ENCODE data around the gene TOMM20.

DNA sequence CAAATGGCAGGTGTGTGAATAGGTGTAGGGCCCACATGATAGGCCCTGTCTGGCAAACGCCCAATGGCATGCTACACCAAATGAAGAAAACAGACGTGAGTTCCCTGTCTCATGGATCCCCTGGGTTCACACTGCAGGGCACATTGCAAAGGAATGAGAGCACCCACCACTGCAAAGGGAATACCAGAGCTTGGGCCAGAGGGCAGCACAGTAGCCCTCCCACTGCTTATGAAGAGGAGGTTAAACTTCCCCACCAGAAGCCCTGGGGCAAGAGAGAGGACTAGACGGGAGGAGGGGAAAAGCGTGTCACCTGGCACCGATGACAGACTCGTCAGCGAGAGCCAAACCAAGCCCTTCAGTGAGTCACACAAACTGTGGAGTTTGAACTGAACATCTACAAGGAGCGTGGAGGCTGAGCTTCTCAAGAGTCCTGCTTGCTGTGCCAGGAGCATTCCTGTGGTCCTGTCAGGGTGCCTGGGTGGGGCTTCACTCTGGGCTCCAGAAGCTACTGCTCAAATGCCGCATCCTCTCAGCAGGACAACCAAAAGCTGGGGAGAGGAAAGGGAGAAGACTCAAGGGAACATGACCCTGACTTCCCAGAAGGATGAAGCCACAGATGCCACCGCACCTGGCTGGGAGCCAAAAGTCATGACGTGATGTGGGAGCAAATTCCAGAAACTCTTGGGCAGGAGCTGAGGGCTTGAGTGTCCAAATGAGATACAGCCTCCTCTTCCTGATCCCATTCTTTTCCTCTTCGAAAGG is 61.1 kb downstream of the TOMM20 start:
- TF ChIP-seq, protein P1, sequence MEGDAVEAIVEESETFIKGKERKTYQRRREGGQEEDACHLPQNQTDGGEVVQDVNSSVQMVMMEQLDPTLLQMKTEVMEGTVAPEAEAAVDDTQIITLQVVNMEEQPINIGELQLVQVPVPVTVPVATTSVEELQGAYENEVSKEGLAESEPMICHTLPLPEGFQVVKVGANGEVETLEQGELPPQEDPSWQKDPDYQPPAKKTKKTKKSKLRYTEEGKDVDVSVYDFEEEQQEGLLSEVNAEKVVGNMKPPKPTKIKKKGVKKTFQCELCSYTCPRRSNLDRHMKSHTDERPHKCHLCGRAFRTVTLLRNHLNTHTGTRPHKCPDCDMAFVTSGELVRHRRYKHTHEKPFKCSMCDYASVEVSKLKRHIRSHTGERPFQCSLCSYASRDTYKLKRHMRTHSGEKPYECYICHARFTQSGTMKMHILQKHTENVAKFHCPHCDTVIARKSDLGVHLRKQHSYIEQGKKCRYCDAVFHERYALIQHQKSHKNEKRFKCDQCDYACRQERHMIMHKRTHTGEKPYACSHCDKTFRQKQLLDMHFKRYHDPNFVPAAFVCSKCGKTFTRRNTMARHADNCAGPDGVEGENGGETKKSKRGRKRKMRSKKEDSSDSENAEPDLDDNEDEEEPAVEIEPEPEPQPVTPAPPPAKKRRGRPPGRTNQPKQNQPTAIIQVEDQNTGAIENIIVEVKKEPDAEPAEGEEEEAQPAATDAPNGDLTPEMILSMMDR (IDR thresholded peaks at IDR 0.05): no peak
- no peak for TF ChIP-seq POLR2A (IDR thresholded peaks at IDR 0.05)

Measured in testis (tissue), 2 donors.